IMR-90 (cell line): ENCODE results near the gene EFHC1. TPM values are rescaled to one million over a fixed set of nuclear protein-coding genes. Genes with fewer than 3 reads are reported as not detected.

Source experiments
- ATAC-seq: fragments of 200-7000 bp; cut with Tn5 transposase; 2 replicates; pipeline ENCODE4 v1.9.1; 2020; ENCODE audit warnings: low read depth, mild to moderate bottlenecking, moderate library complexity
- BruUV-seq: library from RNA; stranded (reverse); fragments of 400-500 nt; replicated peaks from 2 replicates; lab custom pipeline; 2021; lab: Mats Ljungman, UMichigan
- CTCF ChIA-PET: fragments of 300-600 bp; formaldehyde crosslinking; extraction: SDS; loops from one replicate; lab custom pipeline; 2021; ENCODE audit warnings: antibody characterized with exemption; lab: Yijun Ruan, JAX
- POLR2A ChIA-PET: fragments of 300-600 bp; sonication (Branson Sonifier 250); formaldehyde crosslinking; loops from one replicate; lab custom pipeline; 2022; ENCODE audit warnings: antibody characterized with exemption; ENCODE audit not compliant: unreplicated experiment; lab: Charles Lee
- DNase-seq: peaks from one replicate; pipeline ENCODE4 v3.0.0; 2013
- H2AFZ ChIP-seq: replicated peaks from 2 replicates; pipeline ENCODE3; 2013; ENCODE audit warnings: low read length, mild to moderate bottlenecking; ENCODE audit not compliant: poor library complexity
- H2AK5ac ChIP-seq: 2 replicates; pipeline ENCODE4 v1.6.1; 2013; ENCODE audit warnings: low read depth, low read length, inconsistent platforms
- H2AK9ac ChIP-seq: replicated peaks from 2 replicates; pipeline ENCODE3; 2013; ENCODE audit warnings: mild to moderate bottlenecking, low read depth, low read length, moderate library complexity; ENCODE audit not compliant: poor library complexity
- H2BK120ac ChIP-seq: 2 replicates; pipeline ENCODE4 v1.6.1; 2013; ENCODE audit warnings: low read depth, low read length, inconsistent platforms
- H2BK15ac ChIP-seq: 3 replicates; pipeline ENCODE4 v1.6.1; 2013; ENCODE audit warnings: low read depth, low read length, inconsistent platforms
- H2BK20ac ChIP-seq: 2 replicates; pipeline ENCODE4 v1.6.1; 2013; ENCODE audit warnings: low read depth, mild to moderate bottlenecking, inconsistent platforms, low read length, moderate library complexity
- H2BK5ac ChIP-seq: 2 replicates; pipeline ENCODE4 v1.6.1; 2013; ENCODE audit warnings: mild to moderate bottlenecking, low read depth, low read length, inconsistent platforms; ENCODE audit not compliant: poor library complexity, severe bottlenecking
- H3K14ac ChIP-seq: replicated peaks from 2 replicates; pipeline ENCODE4 v1.6.1; 2013; ENCODE audit warnings: low read depth, low read length, inconsistent platforms
- H3K18ac ChIP-seq: 2 replicates; pipeline ENCODE4 v1.6.1; 2013; ENCODE audit warnings: low read depth, low read length, control low read depth
- H3K23ac ChIP-seq: 2 replicates; pipeline ENCODE4 v1.6.1; 2013; ENCODE audit warnings: low read depth, low read length, inconsistent platforms
- H3K27ac ChIP-seq: 2 replicates; pipeline ENCODE4 v1.5.1; 2013; ENCODE audit warnings: mild to moderate bottlenecking, control low read depth, low read length; ENCODE audit not compliant: insufficient read depth
- H3K27me3 ChIP-seq: 2 replicates; pipeline ENCODE4 v1.6.1; 2013; ENCODE audit warnings: low read length; ENCODE audit not compliant: control insufficient read depth, insufficient read depth
- H3K36me3 ChIP-seq: 2 replicates; pipeline ENCODE4 v1.6.1; 2013; ENCODE audit warnings: low read length, mixed read lengths; ENCODE audit not compliant: control insufficient read depth, insufficient read depth
- H3K4ac ChIP-seq: 2 replicates; pipeline ENCODE4 v1.6.1; 2013; ENCODE audit warnings: low read depth, low read length, inconsistent platforms
- H3K4me1 ChIP-seq: 2 replicates; pipeline ENCODE4 v1.6.1; 2013; ENCODE audit warnings: low read length, mixed read lengths; ENCODE audit not compliant: control insufficient read depth, insufficient read depth
- H3K4me2 ChIP-seq: 2 replicates; pipeline ENCODE4 v1.6.1; 2013; ENCODE audit warnings: low read depth, mild to moderate bottlenecking, control low read depth, low read length, moderate library complexity
- H3K4me3 ChIP-seq: 2 replicates; pipeline ENCODE4 v1.5.1; 2013; ENCODE audit warnings: low read depth, mild to moderate bottlenecking, control low read depth, low read length, moderate library complexity; ENCODE audit not compliant: insufficient read depth
- H3K56ac ChIP-seq: 2 replicates; pipeline ENCODE4 v1.6.1; 2013; ENCODE audit warnings: low read length, inconsistent platforms; ENCODE audit not compliant: insufficient read depth; ENCODE audit errors: extremely low read depth
- H3K79me1 ChIP-seq, 2 experiments: 2 replicates each; pipeline ENCODE4 v1.6.1; 2013; ENCODE audit warnings: low read length in 2 of 2, inconsistent platforms in 1 of 2, low read depth in 1 of 2
- H3K9ac ChIP-seq: 2 replicates; pipeline ENCODE4 v1.6.1; 2013; ENCODE audit warnings: low read depth, low read length, control low read depth
- H3K9me1 ChIP-seq: 2 replicates; pipeline ENCODE4 v1.6.1; 2013; ENCODE audit warnings: low read length, inconsistent platforms; ENCODE audit not compliant: insufficient read depth
- H3K9me3 ChIP-seq: 2 replicates; pipeline ENCODE4 v1.6.1; 2013; ENCODE audit warnings: low read length; ENCODE audit not compliant: control insufficient read depth, insufficient read depth
- H4K20me1 ChIP-seq: 2 replicates; pipeline ENCODE4 v1.6.1; 2013; ENCODE audit warnings: low read length, inconsistent platforms; ENCODE audit not compliant: insufficient read depth
- H4K5ac ChIP-seq: 2 replicates; pipeline ENCODE4 v1.6.1; 2013; ENCODE audit warnings: mild to moderate bottlenecking, low read depth, low read length, control low read depth
- H4K8ac ChIP-seq, 2 experiments: 2 replicates each; pipeline ENCODE4 v1.6.1; 2013; ENCODE audit warnings: low read depth in 2 of 2, low read length in 2 of 2, control low read depth in 1 of 2, inconsistent platforms in 1 of 2
- H4K91ac ChIP-seq: 2 replicates; pipeline ENCODE4 v1.6.1; 2013; ENCODE audit warnings: low read depth, low read length, inconsistent platforms; ENCODE audit not compliant: insufficient read depth
- BHLHE40 ChIP-seq: fragments of 150-350 bp; IDR thresholded peaks from 2 replicates; pipeline ENCODE4 v1.6.1; 2016; ENCODE audit warnings: mild to moderate bottlenecking, low read depth, low read length
- FOS ChIP-seq: fragments of 150-350 bp; IDR thresholded peaks from 2 replicates; pipeline ENCODE4 v1.6.1; 2016; ENCODE audit warnings: low read depth, low read length
- MAFK ChIP-seq: IDR thresholded peaks from 2 replicates; pipeline ENCODE4 v1.6.1; 2012; ENCODE audit warnings: low read depth, low read length, improper control_type of control experiment
- MXI1 ChIP-seq: IDR thresholded peaks from 2 replicates; pipeline ENCODE4 v1.6.1; 2012; ENCODE audit warnings: low read depth, mild to moderate bottlenecking, low read length, moderate library complexity, borderline replicate concordance
- RCOR1 ChIP-seq: IDR thresholded peaks from 2 replicates; pipeline ENCODE4 v1.6.1; 2012; ENCODE audit warnings: mild to moderate bottlenecking, low read length, improper control_type of control experiment; ENCODE audit not compliant: insufficient replicate concordance
- RFX5 ChIP-seq: IDR thresholded peaks from 2 replicates; pipeline ENCODE4 v1.8.0; 2012; ENCODE audit warnings: low read depth, mild to moderate bottlenecking, low read length, moderate library complexity
- SMC3 ChIP-seq: fragments of 150-350 bp; IDR thresholded peaks from 2 replicates; pipeline ENCODE4 v1.6.1; 2016; ENCODE audit warnings: low read depth, mild to moderate bottlenecking, antibody characterized with exemption, low read length, moderate library complexity
- WGBS, 2 experiments: methylation state at CpG; one replicate each; pipeline versions ENCODE4 v1.1.5 to v1.1.7; 2013; ENCODE audit warnings: missing lambda C conversion rate in 2 of 2; ENCODE audit not compliant: insufficient read length in 1 of 2; ENCODE audit errors: extremely low coverage in 2 of 2; 5-methylcytosine and 5-hydroxymethylcytosine counted together
- dilution Hi-C: fragments of 300-500 bp; cut with HindIII; formaldehyde crosslinking; loops from one replicate; pipeline ENCODE4 v1.14.3; 2018; ENCODE audit warnings: low sequenced_read_pairs; ENCODE audit not compliant: unreplicated experiment
- in situ Hi-C: fragments of 300-500 bp; cut with MboI; formaldehyde crosslinking; loops from 3 replicates; pipeline ENCODE4 v1.14.3; 2019; ENCODE audit warnings: low sequenced_read_pairs, inconsistent platforms, mixed read lengths
- intact Hi-C: fragments of 100-400 bp; cut with micrococcal nuclease; formaldehyde crosslinking; loops from 2 replicates; pipeline ENCODE4 v1.10.0; 2022
- polyA plus RNA-seq, 3 experiments: library from polyadenylated mRNA; depleted of rRNA; stranded (reverse); fragments of >200 nt; gene quantifications; 2 replicates each; pipeline ENCODE4 v1.2.3, GENCODE V29; 2012; ENCODE audit warnings: low replicate concordance in 1 of 3
- total RNA-seq: library from RNA; depleted of rRNA; stranded (reverse); fragments of >200 nt; gene quantifications from 2 replicates; pipeline ENCODE4 v1.2.3, GENCODE V29; 2012
- TF ChIP-seq, protein P1 (sequence below): fragments of 150-350 bp; IDR thresholded peaks from 2 replicates; pipeline ENCODE4 v1.6.1; 2017; ENCODE audit warnings: mild to moderate bottlenecking, antibody characterized with exemption, low read length, low read depth
- TF ChIP-seq, protein P2 (sequence below): fragments of 150-350 bp; IDR thresholded peaks from 2 replicates; pipeline ENCODE4 v1.6.1; 2016; ENCODE audit warnings: low read depth, mild to moderate bottlenecking, low read length, moderate library complexity, borderline replicate concordance
- TF ChIP-seq, protein P3 (sequence below): conservative IDR thresholded peaks from 2 replicates; pipeline ENCODE4 v1.5.1; 2012; ENCODE audit warnings: mild to moderate bottlenecking, low read depth, low read length, improper control_type of control experiment

The EFHC1 gene
- total and polyA plus RNA-seq, 2 of the 4 experiments (the other 2 are of a cell fraction): 14.0 to 23.0 TPM

DNA sequence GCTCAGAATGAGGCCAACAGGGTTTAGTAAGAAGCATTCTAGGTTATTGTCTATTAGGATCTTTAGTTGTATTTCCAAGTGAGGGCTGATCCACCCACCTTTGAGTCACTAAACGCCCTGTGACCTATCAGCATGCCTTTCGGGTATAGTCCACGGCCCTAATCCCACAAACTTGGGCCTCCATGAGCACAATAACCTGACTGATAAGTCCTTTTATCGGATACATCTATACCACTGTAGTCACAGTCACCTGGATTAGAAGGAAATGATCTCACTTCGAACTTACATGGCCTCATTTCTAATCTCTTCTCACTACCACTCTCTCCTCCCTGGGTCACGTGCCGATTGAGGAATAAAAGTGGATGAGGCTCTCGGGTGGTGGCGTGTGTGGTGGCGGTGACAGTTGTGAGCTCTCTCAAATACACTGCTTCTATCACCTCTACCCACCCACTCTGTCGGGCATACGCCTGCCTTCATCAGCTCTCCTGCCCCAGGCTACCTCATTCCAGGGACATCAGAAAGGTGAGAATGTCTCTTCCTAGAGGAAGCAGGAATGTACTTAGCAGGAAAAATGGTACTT, 91.5 kb downstream of the EFHC1 start:
- Histone ChIP-seq H3K4me1 (peaks cover 51% of the 10 kb centered on the region), H2BK15ac (peak overlapping the region; percentile 93), H2BK20ac (peak overlapping the region; percentile 89), H2AFZ (no peak overlapping the region), H3K27me3 (no peaks in the 10 kb centered on the region), H2BK5ac (peak overlapping the region; percentile 95), H3K23ac (peak overlapping the region; percentile 87), H2BK120ac (peak overlapping the region; percentile 92), H2AK9ac (peak overlapping the region; percentile 94), H3K79me1 (peaks cover 54 to 85% of the 10 kb centered on the region in 2 experiments), H3K4ac (peak overlapping the region; percentile 98), H3K27ac (peak overlapping the region; percentile 91), H3K56ac (peak overlapping the region; percentile 86), H4K8ac (peak overlapping the region; percentile 77 to 93), H4K5ac (peak overlapping the region; percentile 86), H4K20me1 (no peaks in the 10 kb centered on the region), H3K9me1 (peaks cover 45% of the 10 kb centered on the region), H3K9ac (peak overlapping the region; percentile 52), H3K4me3 (no peak overlapping the region), H3K18ac (peak overlapping the region; percentile 91), H3K36me3 (peaks cover 62% of the 10 kb centered on the region), H3K9me3 (no peaks in the 10 kb centered on the region), H3K14ac (peak overlapping the region; percentile 92), H4K91ac (peak overlapping the region; percentile 98), H3K4me2 (peak overlapping the region; percentile 20), H2AK5ac (peak overlapping the region; percentile 98)
- TF ChIP-seq RFX5 (no peak), FOS (0 out of 2 replicates have a peak, but pooled peaks have one; percentile 22), SMC3 (no peak), MXI1 (no peak), BHLHE40 (peak; percentile 43), MAFK (no peak), RCOR1 (no peak)
- TF ChIP-seq, protein P1, sequence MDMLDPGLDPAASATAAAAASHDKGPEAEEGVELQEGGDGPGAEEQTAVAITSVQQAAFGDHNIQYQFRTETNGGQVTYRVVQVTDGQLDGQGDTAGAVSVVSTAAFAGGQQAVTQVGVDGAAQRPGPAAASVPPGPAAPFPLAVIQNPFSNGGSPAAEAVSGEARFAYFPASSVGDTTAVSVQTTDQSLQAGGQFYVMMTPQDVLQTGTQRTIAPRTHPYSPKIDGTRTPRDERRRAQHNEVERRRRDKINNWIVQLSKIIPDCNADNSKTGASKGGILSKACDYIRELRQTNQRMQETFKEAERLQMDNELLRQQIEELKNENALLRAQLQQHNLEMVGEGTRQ: no peak
- TF ChIP-seq, protein P2, sequence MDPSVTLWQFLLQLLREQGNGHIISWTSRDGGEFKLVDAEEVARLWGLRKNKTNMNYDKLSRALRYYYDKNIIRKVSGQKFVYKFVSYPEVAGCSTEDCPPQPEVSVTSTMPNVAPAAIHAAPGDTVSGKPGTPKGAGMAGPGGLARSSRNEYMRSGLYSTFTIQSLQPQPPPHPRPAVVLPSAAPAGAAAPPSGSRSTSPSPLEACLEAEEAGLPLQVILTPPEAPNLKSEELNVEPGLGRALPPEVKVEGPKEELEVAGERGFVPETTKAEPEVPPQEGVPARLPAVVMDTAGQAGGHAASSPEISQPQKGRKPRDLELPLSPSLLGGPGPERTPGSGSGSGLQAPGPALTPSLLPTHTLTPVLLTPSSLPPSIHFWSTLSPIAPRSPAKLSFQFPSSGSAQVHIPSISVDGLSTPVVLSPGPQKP: no peak
- TF ChIP-seq, protein P3, sequence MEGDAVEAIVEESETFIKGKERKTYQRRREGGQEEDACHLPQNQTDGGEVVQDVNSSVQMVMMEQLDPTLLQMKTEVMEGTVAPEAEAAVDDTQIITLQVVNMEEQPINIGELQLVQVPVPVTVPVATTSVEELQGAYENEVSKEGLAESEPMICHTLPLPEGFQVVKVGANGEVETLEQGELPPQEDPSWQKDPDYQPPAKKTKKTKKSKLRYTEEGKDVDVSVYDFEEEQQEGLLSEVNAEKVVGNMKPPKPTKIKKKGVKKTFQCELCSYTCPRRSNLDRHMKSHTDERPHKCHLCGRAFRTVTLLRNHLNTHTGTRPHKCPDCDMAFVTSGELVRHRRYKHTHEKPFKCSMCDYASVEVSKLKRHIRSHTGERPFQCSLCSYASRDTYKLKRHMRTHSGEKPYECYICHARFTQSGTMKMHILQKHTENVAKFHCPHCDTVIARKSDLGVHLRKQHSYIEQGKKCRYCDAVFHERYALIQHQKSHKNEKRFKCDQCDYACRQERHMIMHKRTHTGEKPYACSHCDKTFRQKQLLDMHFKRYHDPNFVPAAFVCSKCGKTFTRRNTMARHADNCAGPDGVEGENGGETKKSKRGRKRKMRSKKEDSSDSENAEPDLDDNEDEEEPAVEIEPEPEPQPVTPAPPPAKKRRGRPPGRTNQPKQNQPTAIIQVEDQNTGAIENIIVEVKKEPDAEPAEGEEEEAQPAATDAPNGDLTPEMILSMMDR: no peak
- dilution Hi-C loops: no loop called here
- ATAC-seq: peak; percentile 1; the same call in 1 of the 2 replicates
- CTCF ChIA-PET: interaction anchor here (0.6 to 1.1 kb wide), 3 partner anchors 24 to 143 kb away, joined by 3 to 5 read pairs (median 3); no protein-coding TSS in a partner anchor
- 60% methylated on average over 1 of the region's 12 CpGs; no CpG with 5 or more reads in 1 of the 2 experiments for WGBS, 2 experiments
- no TSS peak for BruUV-seq
- in situ Hi-C loops: loop anchor here (10.0 kb wide), 1 partner anchor 133 kb away; no protein-coding TSS in a partner anchor
- POLR2A ChIA-PET: no interaction called here
- intact Hi-C loops: loop anchor here (1.0 to 5.0 kb wide), 2 partner anchors 64 to 151 kb away; no protein-coding TSS in a partner anchor
- DNase-seq: peak; percentile 72
